HG02840 (cell line): Measurements from ENCODE around the gene NHLRC3.
A peak's percentile ranks its signal among the peaks of the same experiment; 100 is the strongest.
"Not testable (repeated sequence)": the region's sequence is repeated elsewhere in the genome, so short reads cannot be mapped to it uniquely, and the experiment has no call there.

Source experiments
- ATAC-seq: cut with Tn5 transposase; IDR thresholded peaks from one replicate; pipeline ENCODE4 v1.9.1; 2021; ENCODE audit warnings: mild to moderate bottlenecking, moderate library complexity, moderate number of reproducible peaks; ENCODE audit not compliant: unreplicated experiment, low FRiP score

The NHLRC3 gene

GRCh38 chr13:39037880-39038568 lies at the start of gene NHLRC3, which contains the start of gene PROSER1:
Gene NHLRC3, plus strand, starts transcription at chr13:39038456. Its CDS starts 184 bp downstream, at chr13:39038640.
Gene PROSER1, minus strand, starts transcription at chr13:39038089. Its CDS starts 847 bp downstream, at chr13:39037242.
- ATAC-seq: peak; percentile 71

GRCh38 chr13:38990693-38991092 lies 47.6 kb upstream of the NHLRC3 start, which contains the start of gene STOML3:
Gene STOML3, minus strand, starts transcription at chr13:38990831. Its CDS starts 110 bp downstream, at chr13:38990721.
- no peak for ATAC-seq

- no peak for ATAC-seq
Observed at GRCh38 chr13:38993381-38993780, 44.9 kb upstream of the NHLRC3 start.

GRCh38 chr13:38998739-38999138 lies 39.5 kb upstream of the NHLRC3 start:
- no peak for ATAC-seq

- not testable (repeated sequence) for ATAC-seq
Observed at GRCh38 chr13:39006371-39007111, 31.7 kb upstream of the NHLRC3 start.

- ATAC-seq: no peak
Observed at GRCh38 chr13:39012608-39013007, 25.6 kb upstream of the NHLRC3 start.

GRCh38 chr13:39013462-39013861 lies 24.8 kb upstream of the NHLRC3 start:
- no peak for ATAC-seq

GRCh38 chr13:39016087-39016486 lies 22.2 kb upstream of the NHLRC3 start:
- no peak for ATAC-seq

GRCh38 chr13:39016787-39017186 lies 21.5 kb upstream of the NHLRC3 start:
- peak; percentile 67 for ATAC-seq

GRCh38 chr13:39020853-39021462 lies 17.3 kb upstream of the NHLRC3 start:
- no peak for ATAC-seq

- no peak for ATAC-seq
Observed at GRCh38 chr13:39023316-39023715, 14.9 kb upstream of the NHLRC3 start.

- ATAC-seq: no peak
Observed at GRCh38 chr13:39023761-39024160, 14.5 kb upstream of the NHLRC3 start.

GRCh38 chr13:39025433-39025839 lies 12.8 kb upstream of the NHLRC3 start:
- ATAC-seq: no peak

GRCh38 chr13:39032150-39032549 lies 6.1 kb upstream of the NHLRC3 start:
- ATAC-seq: no peak

- no peak for ATAC-seq
Observed at GRCh38 chr13:39034085-39034484, 4.2 kb upstream of the NHLRC3 start.

- no peak for ATAC-seq
Observed at GRCh38 chr13:39035204-39035603, 3.1 kb upstream of the NHLRC3 start.

GRCh38 chr13:39035799-39036198 lies 2.5 kb upstream of the NHLRC3 start:
- ATAC-seq: no peak

- ATAC-seq: no peak
Observed at GRCh38 chr13:39036212-39036611, 2.0 kb upstream of the NHLRC3 start.

- peak; percentile 23 for ATAC-seq
Observed at GRCh38 chr13:39037410-39037879, 811 bp upstream of the NHLRC3 start.

- ATAC-seq: peak; percentile 32
Observed at GRCh38 chr13:39038569-39039030, 344 bp downstream of the NHLRC3 start.

GRCh38 chr13:39039041-39039440 lies 785 bp downstream of the NHLRC3 start:
- no peak for ATAC-seq
